Measurements from ENCODE around the gene TTC28. TPM values are rescaled to one million over a fixed set of nuclear protein-coding genes. Genes with fewer than 3 reads are reported as not detected.

Gene TTC28
- total RNA-seq, 4 donors from 2014 or later: 49.8 to 99.7 (median 79.7) TPM

DNA sequence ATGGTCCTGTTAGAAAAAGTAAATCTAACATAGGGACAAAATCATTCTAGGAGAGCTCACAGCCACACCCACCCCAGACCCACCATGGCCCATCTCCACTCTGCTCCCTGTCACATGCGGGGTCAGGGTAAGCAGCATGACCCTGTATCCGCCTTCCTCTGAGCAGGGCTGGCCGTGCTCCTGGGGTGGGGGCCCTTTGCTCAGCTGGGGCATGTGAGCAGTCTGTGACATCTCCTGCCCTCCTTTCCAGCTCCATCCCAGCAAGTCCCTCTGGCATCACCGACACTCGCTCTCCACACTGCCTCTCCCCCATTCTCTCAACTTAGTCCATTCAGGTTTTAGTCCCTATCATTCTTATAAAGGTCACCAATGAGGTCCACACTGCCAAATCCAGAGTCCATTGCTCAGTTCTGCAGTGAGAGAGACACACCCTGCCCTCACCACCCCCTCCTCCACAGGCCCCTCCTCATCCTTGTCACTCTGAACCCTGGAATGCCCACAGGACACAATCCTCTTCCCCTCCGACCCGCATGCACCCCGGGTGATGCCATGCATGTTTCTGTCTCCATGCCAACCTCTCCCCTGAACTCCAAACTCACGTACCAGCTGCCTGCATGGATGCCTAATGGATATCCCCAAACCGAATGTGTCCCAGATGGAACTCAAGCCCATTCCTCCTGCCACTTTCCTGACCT lies 695.5 kb downstream of the TTC28 start:
- DNase-seq: no peak
- WGBS, 2 donors: 83 to 86% methylated on average over 10 of the region's 10 CpGs
- peaks cover 12 to 23% of the 10 kb centered on the region in 2 donors for H3K36me3 ChIP-seq

DNA sequence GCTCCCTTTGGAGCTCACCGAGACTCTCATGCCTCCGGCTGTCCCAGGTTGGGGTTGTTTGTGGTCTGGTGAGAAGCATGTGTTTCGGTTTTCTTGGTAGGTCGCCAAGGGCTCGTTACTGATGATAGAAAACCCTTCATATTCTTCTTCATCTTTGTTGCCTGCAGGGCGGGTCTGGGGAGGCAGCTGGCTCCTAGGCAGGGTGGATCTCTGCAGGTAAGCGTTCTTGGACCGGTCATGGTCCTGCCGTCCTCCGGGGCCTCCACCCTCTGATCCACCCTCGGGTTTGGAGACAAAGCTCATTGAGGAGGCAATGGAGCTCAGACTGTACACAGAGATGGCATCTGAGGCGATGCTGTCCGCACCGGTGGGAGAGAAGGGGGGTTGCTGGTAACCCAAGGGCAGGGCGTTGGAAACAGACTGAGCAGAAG lies 696.3 kb downstream of the TTC28 start:
- WGBS, 2 donors: 90 to 94% methylated on average over 15 of the region's 15 CpGs
- Histone ChIP-seq H3K27me3 (no peaks in the 10 kb centered on the region), H3K9me3 (no peaks in the 10 kb centered on the region), H3K4me3 (replicated peaks in 1 of 3) (no peak overlapping the region), H3K27ac (no peak overlapping the region), H3K4me1 (no peaks in the 10 kb centered on the region), H3K36me3 (peaks cover 12 to 23% of the 10 kb centered on the region in 2 donors)
- TF ChIP-seq CTCF (IDR thresholded peaks at IDR 0.05) (no peak), POLR2A (IDR thresholded peaks at IDR 0.05) (no peak)
- intact Hi-C loops (cut with DNase I): no loop called here
- DNase-seq: no peak

More for the DNA sequence above, 695.5 kb downstream of the TTC28 start:
- Histone ChIP-seq H3K27ac (no peak overlapping the region), H3K9me3 (no peaks in the 10 kb centered on the region), H3K4me1 (no peaks in the 10 kb centered on the region), H3K27me3 (no peaks in the 10 kb centered on the region), H3K4me3 (replicated peaks in 1 of 3) (no peak overlapping the region)
- intact Hi-C loops (cut with DNase I): no loop called here
- TF ChIP-seq CTCF (IDR thresholded peaks at IDR 0.05) (no peak), POLR2A (IDR thresholded peaks at IDR 0.05) (no peak)

- no peak for TF ChIP-seq CTCF (IDR thresholded peaks at IDR 0.05)
- intact Hi-C loops (cut with DNase I): no loop called here
- Histone ChIP-seq H3K9me3 (no peaks in the 10 kb centered on the region), H3K4me3 (replicated peaks in 1 of 3) (no peak overlapping the region), H3K4me1 (no peaks in the 10 kb centered on the region), H3K27me3 (no peaks in the 10 kb centered on the region), H3K36me3 (peaks cover 12 to 23% of the 10 kb centered on the region in 2 donors), H3K27ac (no peak overlapping the region)
- 97 to 98% methylated on average over 20 of the region's 20 CpGs for WGBS, 2 donors
- no peak for DNase-seq
Observed at GRCh38 chr22:27982630-27983180, 696.9 kb downstream of the TTC28 start.

- TF ChIP-seq CTCF (IDR thresholded peaks at IDR 0.05) (no peak), POLR2A (IDR thresholded peaks at IDR 0.05) (no peak)
- Histone ChIP-seq H3K4me3 (replicated peaks in 1 of 3) (no peak overlapping the region), H3K27ac (no peak overlapping the region), H3K27me3 (no peaks in the 10 kb centered on the region), H3K4me1 (no peaks in the 10 kb centered on the region), H3K9me3 (no peaks in the 10 kb centered on the region), H3K36me3 (peaks cover 12 to 23% of the 10 kb centered on the region in 2 donors)
- intact Hi-C loops (cut with DNase I): no loop called here
- DNase-seq: no peak
- WGBS, 2 donors: 94 to 96% methylated on average over 15 of the region's 15 CpGs
Observed at GRCh38 chr22:27982106-27982505, 697.5 kb downstream of the TTC28 start.

GRCh38 chr22:27980424-27981148 lies 699.1 kb downstream of the TTC28 start:
- no peak overlapping the region for H3K4me3 ChIP-seq (replicated peaks in 1 of 3)
- H3K27me3 ChIP-seq: no peaks in the 10 kb centered on the region
- DNase-seq: no peak
- no peaks in the 10 kb centered on the region for H3K4me1 ChIP-seq
- H3K36me3 ChIP-seq: peaks cover 12 to 13% of the 10 kb centered on the region in 2 donors
- 81 to 90% methylated on average over 7 of the region's 7 CpGs for WGBS, 2 donors
- no peak overlapping the region for H3K27ac ChIP-seq
- intact Hi-C loops (cut with DNase I): no loop called here
- TF ChIP-seq POLR2A (IDR thresholded peaks at IDR 0.05): no peak
- no peak for TF ChIP-seq CTCF (IDR thresholded peaks at IDR 0.05)
- H3K9me3 ChIP-seq: no peaks in the 10 kb centered on the region

Measured in thyroid gland (tissue), 4 donors.